Prostate gland (tissue), 2 donors: Measurements from ENCODE around the gene TBX15. TPM values are rescaled to one million over a fixed set of nuclear protein-coding genes. Genes with fewer than 3 reads are reported as not detected.

Source experiments
- DNase-seq: peaks from one replicate; pipeline ENCODE4 v3.0.0-alpha.2; 2019; ENCODE audit warnings: low spot score
- H3K27ac ChIP-seq, 2 donors: fragments of 200-600 bp; sonication (generic); 2 replicates each; pipeline ENCODE4 v1.5.1; 2017 to 2019
- H3K27me3 ChIP-seq: fragments of 200-600 bp; sonication (generic); replicated peaks from 2 replicates; pipeline ENCODE4 v1.5.1; 2019; ENCODE audit not compliant: insufficient read depth
- H3K36me3 ChIP-seq, 2 donors: fragments of 200-600 bp; sonication (generic); 1 replicate in 1 of 2; 2 replicates in 1 of 2; pipeline versions ENCODE4 v1.5.1 to v1.8.1; 2017 to 2019
- H3K4me1 ChIP-seq: fragments of 200-600 bp; sonication (generic); replicated peaks from 2 replicates; pipeline ENCODE4 v1.5.1; 2019
- H3K4me3 ChIP-seq, 2 donors: fragments of 200-600 bp; sonication (generic); 2 replicates each; pipeline ENCODE4 v1.5.1; 2017 to 2019
- H3K9me3 ChIP-seq: fragments of 200-600 bp; sonication (generic); 2 replicates; pipeline ENCODE4 v1.5.1; 2017
- CTCF ChIP-seq, 4 experiments: fragments of 200-600 bp in 2 of 4; fragments of 450-650 bp in 2 of 4; sonication (generic) in 2 of 4; IDR thresholded peaks; 1 replicate in 3 of 4; 2 replicates in 1 of 4; pipeline ENCODE4 v1.5.1; 2016 to 2019; ENCODE audit warnings: antibody characterized with exemption in 4 of 4, mild to moderate bottlenecking in 2 of 4, moderate library complexity in 2 of 4
- POLR2A ChIP-seq: fragments of 450-650 bp; IDR thresholded peaks from one replicate; pipeline ENCODE4 v1.6.1; 2016; ENCODE audit warnings: antibody characterized with exemption, mild to moderate bottlenecking
- POLR2AphosphoS5 ChIP-seq: sonication (generic); formaldehyde crosslinking; IDR thresholded peaks from one replicate; pipeline ENCODE4 v1.6.1; 2017; ENCODE audit warnings: antibody characterized with exemption
- WGBS: methylation state at CpG from one replicate; pipeline ENCODE4 v1.1.5; 2018; 5-methylcytosine and 5-hydroxymethylcytosine counted together
- intact Hi-C: fragments of 100-400 bp; cut with DNase I; formaldehyde crosslinking; loops from one replicate; pipeline ENCODE4 v1.14.2; 2022
- total RNA-seq, 2 donors: library from RNA; depleted of rRNA; stranded (reverse); fragments of >200 nt; gene quantifications; one replicate each; pipeline ENCODE4 v1.1.0, GENCODE V29; 2016

Gene TBX15
- total RNA-seq, 2 donors from 2014 or later = 0.40 to 0.87 TPM

GRCh38 chr1:118982821-118983557, 5.2 kb downstream of the TBX15 start:
- no peaks in the 10 kb centered on the region for H3K36me3 ChIP-seq
- H3K27ac ChIP-seq = no peak overlapping the region
- TF ChIP-seq POLR2AphosphoS5 (no peak), POLR2A (no peak), CTCF (IDR thresholded peaks at IDR 0.05) (no peak)
- 13% methylated on average over 26 of the region's 26 CpGs for WGBS
- no peaks in the 10 kb centered on the region for H3K4me1 ChIP-seq
- peaks cover 68% of the 10 kb centered on the region for H3K27me3 ChIP-seq
- DNase-seq = no peak
- intact Hi-C loops = no loop called here
- H3K4me3 ChIP-seq = no peak overlapping the region
- H3K9me3 ChIP-seq = no peaks in the 10 kb centered on the region

- intact Hi-C loops = no loop called here
Observed at GRCh38 chr1:118982266-118982665, 5.9 kb downstream of the TBX15 start.

GRCh38 chr1:118981436-118981835, 6.7 kb downstream of the TBX15 start:
- Histone ChIP-seq H3K27me3 (peaks cover 55% of the 10 kb centered on the region), H3K4me1 (no peaks in the 10 kb centered on the region), H3K4me3 (no peak overlapping the region), H3K9me3 (no peaks in the 10 kb centered on the region), H3K36me3 (no peaks in the 10 kb centered on the region), H3K27ac (no peak overlapping the region)
- no peak for DNase-seq
- TF ChIP-seq CTCF (IDR thresholded peaks at IDR 0.05) = no peak
- no peak for TF ChIP-seq POLR2A
- no peak for TF ChIP-seq POLR2AphosphoS5
- intact Hi-C loops = no loop called here
- 23% methylated on average over 1 of the region's 1 CpG for WGBS

More at GRCh38 chr1:118982266-118982665, 5.9 kb downstream of the TBX15 start:
- WGBS = 54% methylated on average over 6 of the region's 6 CpGs
- no peaks in the 10 kb centered on the region for H3K9me3 ChIP-seq
- H3K36me3 ChIP-seq = no peaks in the 10 kb centered on the region
- TF ChIP-seq CTCF (IDR thresholded peaks at IDR 0.05) = no peak
- TF ChIP-seq POLR2A = no peak
- TF ChIP-seq POLR2AphosphoS5 = no peak
- no peak overlapping the region for H3K27ac ChIP-seq
- H3K4me3 ChIP-seq = no peak overlapping the region
- H3K4me1 ChIP-seq = no peaks in the 10 kb centered on the region
- DNase-seq = no peak
- peaks cover 61% of the 10 kb centered on the region for H3K27me3 ChIP-seq

GRCh38 chr1:118979754-118980575, 8.2 kb downstream of the TBX15 start:
- H3K4me3 ChIP-seq = no peak overlapping the region
- H3K36me3 ChIP-seq = no peaks in the 10 kb centered on the region
- peaks cover 40% of the 10 kb centered on the region for H3K27me3 ChIP-seq
- H3K4me1 ChIP-seq = no peaks in the 10 kb centered on the region
- 9% methylated on average over 59 of the region's 59 CpGs for WGBS
- no peak for TF ChIP-seq POLR2AphosphoS5
- TF ChIP-seq CTCF (IDR thresholded peaks at IDR 0.05) = no peak
- no peak for TF ChIP-seq POLR2A
- DNase-seq = no peak
- no peak overlapping the region for H3K27ac ChIP-seq
- no peaks in the 10 kb centered on the region for H3K9me3 ChIP-seq
- intact Hi-C loops = no loop called here
